SKM-1 (cell line): ENCODE data around the gene DOCK2.
A peak's percentile ranks its signal among the peaks of the same experiment; 100 is the strongest.
"Not testable (repeated sequence)": the region's sequence is repeated elsewhere in the genome, so short reads cannot be mapped to it uniquely, and the experiment has no call there.

ENCODE experiments used
- DNase-seq: peaks from one replicate; lab custom pipeline; 2025; ENCODE audit not compliant: unreplicated experiment; lab: John Stamatoyannopoulos, UW

The DOCK2 gene

GRCh38 chr5:169716287-169716686, 79.2 kb downstream of the DOCK2 start:
- no peak for DNase-seq

- peak; percentile 62 for DNase-seq
Observed at GRCh38 chr5:169717288-169717687, 80.2 kb downstream of the DOCK2 start.

- DNase-seq: no peak
Observed at GRCh38 chr5:169719360-169720314, 82.6 kb downstream of the DOCK2 start.

GRCh38 chr5:169721771-169722170, 84.7 kb downstream of the DOCK2 start:
- no peak for DNase-seq

GRCh38 chr5:169723103-169723831, 86.2 kb downstream of the DOCK2 start:
- DNase-seq: no peak

GRCh38 chr5:169724303-169725087, 87.4 kb downstream of the DOCK2 start:
- no peak for DNase-seq

GRCh38 chr5:169725665-169726064, 88.6 kb downstream of the DOCK2 start:
- not testable (repeated sequence) for DNase-seq

- DNase-seq: no peak
Observed at GRCh38 chr5:169728418-169728817, 91.3 kb downstream of the DOCK2 start.

GRCh38 chr5:169731221-169731620, 94.1 kb downstream of the DOCK2 start:
- DNase-seq: no peak

- DNase-seq: no peak
Observed at GRCh38 chr5:169732841-169733240, 95.8 kb downstream of the DOCK2 start.

GRCh38 chr5:169735913-169736312, 98.8 kb downstream of the DOCK2 start:
- DNase-seq: no peak

GRCh38 chr5:169736653-169737052, 99.6 kb downstream of the DOCK2 start:
- DNase-seq: no peak

GRCh38 chr5:169740435-169740834, 103.4 kb downstream of the DOCK2 start:
- DNase-seq: no peak

- DNase-seq: no peak
Observed at GRCh38 chr5:169742771-169743296, 105.8 kb downstream of the DOCK2 start.

- no peak for DNase-seq
Observed at GRCh38 chr5:169744336-169744735, 107.3 kb downstream of the DOCK2 start.

- DNase-seq: no peak
Observed at GRCh38 chr5:169745441-169746146, 108.5 kb downstream of the DOCK2 start.

- no peak for DNase-seq
Observed at GRCh38 chr5:169746147-169746694, 109.1 kb downstream of the DOCK2 start.

- DNase-seq: no peak
Observed at GRCh38 chr5:169748174-169748573, 111.1 kb downstream of the DOCK2 start.

- no peak for DNase-seq
Observed at GRCh38 chr5:169749295-169749694, 112.2 kb downstream of the DOCK2 start.

GRCh38 chr5:169751490-169751889, 114.4 kb downstream of the DOCK2 start:
- DNase-seq: no peak
